T-cell (primary cell): Measurements from ENCODE around the gene JARID2. TPM values are rescaled to one million over a fixed set of nuclear protein-coding genes. Genes with fewer than 3 reads are reported as not detected.

Source experiments
- ATAC-seq, 4 experiments: fragments of 200-7000 bp in 3 of 4; fragments of 150-1000 bp in 1 of 4; cut with Tn5 transposase; replicated peaks in 1 of 4; 1 replicate in 3 of 4; 2 replicates in 1 of 4; pipeline ENCODE4 v1.10.0; 2021; ENCODE audit warnings: moderate library complexity in 3 of 4, mild to moderate bottlenecking in 2 of 4, moderate number of reproducible peaks in 1 of 4
- CTCF ChIA-PET, 2 donors: fragments of 300-600 bp; sonication (Branson Sonifier 250); formaldehyde crosslinking; loops; one replicate each; lab custom pipeline; 2022; ENCODE audit warnings: antibody characterized with exemption in 2 of 2; lab: Charles Lee
- POLR2A ChIA-PET, 2 donors: fragments of 300-600 bp; sonication (Branson Sonifier 250); formaldehyde crosslinking; loops; one replicate each; lab custom pipeline; 2022; ENCODE audit warnings: antibody characterized with exemption in 2 of 2; lab: Charles Lee
- DNase-seq, 35 experiments: peaks; one replicate each; pipeline versions ENCODE4 v3.0.0 to v3.0.0-alpha.2; 2013 to 2023
- H3K27ac ChIP-seq: one replicate; pipeline ENCODE4 v1.5.1; 2013; ENCODE audit warnings: low read length
- H3K27me3 ChIP-seq, 2 experiments: replicated peaks in 1 of 2; 1 replicate in 1 of 2; 2 replicates in 1 of 2; pipeline versions ENCODE4 v1.6.1 to v1.7.0; 2013; ENCODE audit warnings: low read length in 1 of 2, mixed read lengths in 1 of 2; ENCODE audit not compliant: control insufficient read depth in 2 of 2, insufficient read depth in 2 of 2; ENCODE audit errors: extremely low read depth in 1 of 2
- H3K36me3 ChIP-seq, 2 donors: 1 replicate in 1 of 2; 2 replicates in 1 of 2; pipeline versions ENCODE4 v1.6.1 to v1.7.0; 2013; ENCODE audit warnings: low read length in 1 of 2; ENCODE audit not compliant: control insufficient read depth in 2 of 2, insufficient read depth in 1 of 2; ENCODE audit errors: extremely low read depth in 1 of 2
- H3K4me1 ChIP-seq, 2 experiments: 1 replicate in 1 of 2; 2 replicates in 1 of 2; pipeline versions ENCODE4 v1.6.1 to v1.7.0; 2013; ENCODE audit warnings: low read length in 2 of 2, mixed read lengths in 1 of 2; ENCODE audit not compliant: insufficient read depth in 2 of 2, control insufficient read depth in 1 of 2; ENCODE audit errors: extremely low read depth in 1 of 2
- H3K4me3 ChIP-seq, 2 donors: 1 replicate in 1 of 2; 2 replicates in 1 of 2; pipeline versions ENCODE4 v1.5.1 to v1.7.0; 2013; ENCODE audit warnings: mild to moderate bottlenecking in 2 of 2, low read length in 1 of 2, moderate library complexity in 1 of 2; ENCODE audit not compliant: control insufficient read depth in 1 of 2; ENCODE audit errors: extremely low read depth in 1 of 2
- H3K9me3 ChIP-seq: 2 replicates; pipeline ENCODE4 v1.7.0; 2013
- H3K27ac Mint-ChIP-seq, 2 donors: one replicate each; pipeline ENCODE4 v1.8.0; 2020 to 2021; ENCODE audit warnings: mild to moderate bottlenecking in 2 of 2, mixed read lengths in 2 of 2
- H3K27me3 Mint-ChIP-seq, 2 donors: one replicate each; pipeline ENCODE4 v1.8.0; 2021 to 2022; ENCODE audit warnings: mixed read lengths in 2 of 2
- H3K36me3 Mint-ChIP-seq: one replicate; pipeline ENCODE4 v1.8.0; 2021; ENCODE audit warnings: mixed read lengths
- H3K4me1 Mint-ChIP-seq, 3 donors: one replicate each; pipeline ENCODE4 v1.8.0; 2020 to 2022; ENCODE audit warnings: mixed read lengths in 3 of 3, mild to moderate bottlenecking in 1 of 3
- H3K4me3 Mint-ChIP-seq, 3 donors: one replicate each; pipeline ENCODE4 v1.8.0; 2020 to 2022; ENCODE audit warnings: mild to moderate bottlenecking in 3 of 3, mixed read lengths in 3 of 3, moderate library complexity in 3 of 3
- H3K9me3 Mint-ChIP-seq, 3 donors: one replicate each; pipeline ENCODE4 v1.8.0; 2020 to 2022; ENCODE audit warnings: mixed read lengths in 3 of 3
- WGBS: methylation state at CpG from one replicate; pipeline ENCODE4 v1.1.5; 2013; ENCODE audit warnings: missing lambda C conversion rate; ENCODE audit not compliant: insufficient coverage; 5-methylcytosine and 5-hydroxymethylcytosine counted together
- total RNA-seq, 35 experiments: library from RNA in 6 of 35; stranded (reverse) in 6 of 35; fragments of 120-200 nt in 1 of 35; gene quantifications; one replicate each; pipeline versions ENCODE4 v1.2.1 to v1.2.4 and lab custom pipeline; 2013 to 2026

Gene JARID2
- total RNA-seq, 5 donors from 2014 or later (not counting 1 experiment from before 2014, with no cell fraction given), result 19.8 to 27.9 (median 21.6) TPM

- peaks cover 18 to 43% (median 36%) of the 10 kb centered on the region in 3 donors for H3K4me1 Mint-ChIP-seq
Observed at GRCh38 chr6:15363523-15364400, 117.9 kb downstream of the JARID2 start.

GRCh38 chr6:15364401-15365037 is 118.7 kb downstream of the JARID2 start:
- no peaks in the 10 kb centered on the region for H3K27me3 Mint-ChIP-seq
- H3K9me3 Mint-ChIP-seq, result no peaks in the 10 kb centered on the region
- Histone ChIP-seq H3K36me3 (no peaks in the 10 kb centered on the region), H3K4me1 (peaks cover 14 to 17% of the 10 kb centered on the region in 2 experiments), H3K27me3 (no peaks in the 10 kb centered on the region), H3K9me3 (no peaks in the 10 kb centered on the region), H3K27ac (no peak overlapping the region), H3K4me3 (no peak overlapping the region)
- H3K27ac Mint-ChIP-seq, result peak overlapping the region; percentile 24 to 56
- H3K4me3 Mint-ChIP-seq, result no peak overlapping the region
- DNase-seq (no peak), ATAC-seq (peak in 1 of 4 experiments; percentile 17)
- ChIA-PET POLR2A (no interaction called here), CTCF (no interaction called here)
- WGBS, result 94% methylated on average over 3 of the region's 6 CpGs
- H3K4me1 Mint-ChIP-seq, result peaks cover 17 to 42% (median 33%) of the 10 kb centered on the region in 3 donors
- peaks cover 10% of the 10 kb centered on the region for H3K36me3 Mint-ChIP-seq

More at GRCh38 chr6:15363523-15364400, 117.9 kb downstream of the JARID2 start:
- Histone ChIP-seq H3K4me1 (peaks cover 18% of the 10 kb centered on the region in 2 experiments), H3K36me3 (peaks cover 0 to 4% of the 10 kb centered on the region in 2 donors), H3K4me3 (no peak overlapping the region), H3K9me3 (no peaks in the 10 kb centered on the region), H3K27me3 (no peaks in the 10 kb centered on the region), H3K27ac (no peak overlapping the region)
- Mint-ChIP-seq H3K27ac (peak overlapping the region; percentile 24 to 56), H3K9me3 (no peaks in the 10 kb centered on the region), H3K36me3 (peaks cover 11% of the 10 kb centered on the region), H3K4me3 (no peak overlapping the region), H3K27me3 (no peaks in the 10 kb centered on the region)
- 52% methylated on average over 2 of the region's 9 CpGs for WGBS
- DNase-seq (no peak), ATAC-seq (no peak)
- CTCF ChIA-PET, result no interaction called here
- POLR2A ChIA-PET, result no interaction called here

GRCh38 chr6:15365273-15365687 is 119.4 kb downstream of the JARID2 start:
- no peaks in the 10 kb centered on the region for H3K36me3 ChIP-seq
- H3K27me3 ChIP-seq, result no peaks in the 10 kb centered on the region
- peak overlapping the region in 1 of 2 donors; percentile 19 for H3K27ac Mint-ChIP-seq
- POLR2A ChIA-PET, result interaction anchor here in 1 of 2 donors (0.6 kb wide), 1 partner anchor 17 kb away, joined by 3 read pairs; no protein-coding TSS in a partner anchor
- CTCF ChIA-PET, result no interaction called here
- peaks cover 10% of the 10 kb centered on the region for H3K36me3 Mint-ChIP-seq
- no peak overlapping the region for H3K27ac ChIP-seq
- ATAC-seq (peak; percentile 69 to 97 (median 88)), DNase-seq (peak in 34 of 35 experiments; percentile 20 to 78 (median 60))
- WGBS, result 39% methylated on average over 11 of the region's 13 CpGs
- no peaks in the 10 kb centered on the region for H3K9me3 Mint-ChIP-seq
- peak overlapping the region; percentile 32 to 66 (median 47) for H3K4me3 Mint-ChIP-seq
- H3K4me1 Mint-ChIP-seq, result peaks cover 25 to 48% (median 39%) of the 10 kb centered on the region in 3 donors
- no peak overlapping the region for H3K4me3 ChIP-seq
- no peaks in the 10 kb centered on the region for H3K27me3 Mint-ChIP-seq
- H3K9me3 ChIP-seq, result no peaks in the 10 kb centered on the region
- peaks cover 14 to 15% of the 10 kb centered on the region in 2 experiments for H3K4me1 ChIP-seq

GRCh38 chr6:15366003-15366535 is 120.2 kb downstream of the JARID2 start:
- H3K4me1 ChIP-seq, result peaks cover 14 to 15% of the 10 kb centered on the region in 2 experiments
- H3K27ac ChIP-seq, result no peak overlapping the region
- Mint-ChIP-seq H3K4me3 (peak overlapping the region in 1 of 3 donors; percentile 66), H3K9me3 (no peaks in the 10 kb centered on the region), H3K36me3 (peaks cover 10% of the 10 kb centered on the region), H3K27ac (no peak overlapping the region), H3K4me1 (peaks cover 33 to 55% (median 46%) of the 10 kb centered on the region in 3 donors), H3K27me3 (no peaks in the 10 kb centered on the region)
- H3K4me3 ChIP-seq, result no peak overlapping the region
- no peak for ATAC-seq
- DNase-seq, result no peak
- no peaks in the 10 kb centered on the region for H3K27me3 ChIP-seq
- ChIA-PET CTCF (no interaction called here), POLR2A (no interaction called here)
- no peaks in the 10 kb centered on the region for H3K36me3 ChIP-seq
- no peaks in the 10 kb centered on the region for H3K9me3 ChIP-seq
- WGBS, result no CpG with 5 or more reads among the region's 6 CpGs

- no peak overlapping the region for H3K27ac Mint-ChIP-seq
Observed at GRCh38 chr6:15366879-15367278, 121.0 kb downstream of the JARID2 start.

GRCh38 chr6:15368186-15368585 is 122.3 kb downstream of the JARID2 start:
- Histone ChIP-seq H3K27ac (no peak overlapping the region), H3K27me3 (no peaks in the 10 kb centered on the region), H3K36me3 (no peaks in the 10 kb centered on the region), H3K4me3 (no peak overlapping the region), H3K4me1 (peaks cover 12 to 14% of the 10 kb centered on the region in 2 experiments), H3K9me3 (no peaks in the 10 kb centered on the region)
- Mint-ChIP-seq H3K4me1 (peaks cover 41 to 65% (median 56%) of the 10 kb centered on the region in 3 donors), H3K27ac (no peak overlapping the region), H3K4me3 (no peak overlapping the region), H3K9me3 (no peaks in the 10 kb centered on the region), H3K36me3 (peaks cover 10% of the 10 kb centered on the region), H3K27me3 (no peaks in the 10 kb centered on the region)
- CTCF ChIA-PET, result no interaction called here
- DNase-seq (no peak), ATAC-seq (no peak)
- POLR2A ChIA-PET, result no interaction called here

More at GRCh38 chr6:15366879-15367278, 121.0 kb downstream of the JARID2 start:
- Histone ChIP-seq H3K4me1 (peaks cover 14 to 15% of the 10 kb centered on the region in 2 experiments), H3K9me3 (no peaks in the 10 kb centered on the region), H3K36me3 (no peaks in the 10 kb centered on the region), H3K27me3 (no peaks in the 10 kb centered on the region), H3K4me3 (no peak overlapping the region), H3K27ac (no peak overlapping the region)
- ATAC-seq (no peak), DNase-seq (no peak)
- H3K27me3 Mint-ChIP-seq, result no peaks in the 10 kb centered on the region
- no peaks in the 10 kb centered on the region for H3K9me3 Mint-ChIP-seq
- H3K36me3 Mint-ChIP-seq, result peaks cover 10% of the 10 kb centered on the region
- ChIA-PET POLR2A (no interaction called here), CTCF (no interaction called here)
- peak overlapping the region in 1 of 3 donors; percentile 66 for H3K4me3 Mint-ChIP-seq
- no CpG with 5 or more reads among the region's 2 CpGs for WGBS
- H3K4me1 Mint-ChIP-seq, result peaks cover 41 to 63% (median 54%) of the 10 kb centered on the region in 3 donors
